GM23338 (cell line): Measurements from ENCODE around the gene CACUL1. TPM values are rescaled to one million over a fixed set of nuclear protein-coding genes. Genes with fewer than 3 reads are reported as not detected.
"Not testable (repeated sequence)": the region's sequence is repeated elsewhere in the genome, so short reads cannot be mapped to it uniquely, and the experiment has no call there.

Experiments
- ATAC-seq: fragments of 200-7000 bp; cut with Tn5 transposase; 3 replicates; pipeline ENCODE4 v1.9.1; 2020
- DNase-seq: peaks from one replicate; pipeline ENCODE4 v3.0.0-alpha.2; 2015; ENCODE audit warnings: low spot score
- H2AFZ ChIP-seq: fragments of 200-600 bp; sonication (generic); 2 replicates; pipeline ENCODE4 v1.8.0; 2016; ENCODE audit warnings: antibody characterized with exemption, mild to moderate bottlenecking, moderate library complexity
- H3F3A ChIP-seq: fragments of 200-600 bp; sonication (generic); replicated peaks from 2 replicates; pipeline ENCODE4 v1.8.0; 2017; ENCODE audit warnings: antibody characterized with exemption, mixed run types, low read depth
- H3K27ac ChIP-seq: fragments of 200-600 bp; sonication (generic); 2 replicates; pipeline ENCODE4 v1.6.1; 2016; ENCODE audit warnings: low read depth
- H3K27me3 ChIP-seq: fragments of 200-600 bp; sonication (generic); 2 replicates; pipeline ENCODE4 v1.8.0; 2016; ENCODE audit warnings: mild to moderate bottlenecking, mixed run types, moderate library complexity; ENCODE audit not compliant: insufficient read depth
- H3K36me3 ChIP-seq: fragments of 200-600 bp; sonication (generic); 2 replicates; pipeline ENCODE4 v1.8.0; 2016; ENCODE audit warnings: mild to moderate bottlenecking; ENCODE audit not compliant: insufficient read depth
- H3K4me1 ChIP-seq: fragments of 200-600 bp; sonication (generic); 2 replicates; pipeline ENCODE4 v1.8.0; 2016; ENCODE audit warnings: mild to moderate bottlenecking, moderate library complexity; ENCODE audit not compliant: insufficient read depth
- H3K4me2 ChIP-seq: fragments of 200-600 bp; sonication (generic); 2 replicates; pipeline ENCODE4 v1.7.1; 2017; ENCODE audit warnings: mixed run types
- H3K4me3 ChIP-seq: fragments of 200-600 bp; sonication (generic); 2 replicates; pipeline ENCODE4 v1.6.1; 2016; ENCODE audit warnings: mixed run types
- H3K79me2 ChIP-seq: fragments of 200-600 bp; sonication (generic); replicated peaks from 2 replicates; pipeline ENCODE4 v1.8.0; 2017; ENCODE audit warnings: mild to moderate bottlenecking; ENCODE audit not compliant: insufficient read depth
- H3K9me2 ChIP-seq: fragments of 200-600 bp; sonication (generic); 2 replicates; pipeline ENCODE4 v1.8.0; 2017; ENCODE audit not compliant: insufficient read depth
- H4K20me1 ChIP-seq: fragments of 200-600 bp; sonication (generic); replicated peaks from 2 replicates; pipeline ENCODE4 v1.8.0; 2017; ENCODE audit warnings: mild to moderate bottlenecking; ENCODE audit not compliant: insufficient read depth
- H3K27ac Mint-ChIP-seq: 2 replicates; pipeline ENCODE4 v1.8.0; 2020; ENCODE audit warnings: inconsistent platforms, mild to moderate bottlenecking, moderate library complexity, mixed read lengths
- H3K27me3 Mint-ChIP-seq: 3 replicates; pipeline ENCODE4 v1.8.0; 2022; ENCODE audit warnings: low read depth, mild to moderate bottlenecking, moderate library complexity, mixed read lengths, inconsistent platforms; ENCODE audit not compliant: insufficient read depth, poor library complexity
- H3K36me3 Mint-ChIP-seq: 3 replicates; pipeline ENCODE4 v1.8.0; 2021; ENCODE audit warnings: low read depth, mild to moderate bottlenecking, inconsistent platforms, moderate library complexity, mixed read lengths
- H3K4me1 Mint-ChIP-seq: 3 replicates; pipeline ENCODE4 v1.8.0; 2020; ENCODE audit warnings: mild to moderate bottlenecking, inconsistent platforms, mixed read lengths
- H3K4me3 Mint-ChIP-seq: 3 replicates; pipeline ENCODE4 v1.8.0; 2021; ENCODE audit warnings: moderate library complexity, mild to moderate bottlenecking, inconsistent platforms, mixed read lengths
- H3K9me3 Mint-ChIP-seq: 3 replicates; pipeline ENCODE4 v1.8.0; 2020; ENCODE audit warnings: moderate library complexity, mild to moderate bottlenecking, inconsistent platforms, mixed read lengths
- CREB1 ChIP-seq: fragments of 250-450 bp; sonication (Bioruptor Pico); IDR thresholded peaks from 2 replicates; pipeline ENCODE4 v1.5.0; 2020; ENCODE audit warnings: low read depth, mild to moderate bottlenecking, moderate library complexity
- EZH2 ChIP-seq: fragments of 200-600 bp; sonication (generic); IDR thresholded peaks from one replicate; pipeline ENCODE4 v1.8.0; 2017; ENCODE audit warnings: antibody characterized with exemption, mild to moderate bottlenecking, low read depth; ENCODE audit not compliant: unreplicated experiment
- EZH2phosphoT487 ChIP-seq: fragments of 200-600 bp; sonication (generic); IDR thresholded peaks from one replicate; pipeline ENCODE4 v1.8.1; 2018; ENCODE audit warnings: antibody characterized with exemption; ENCODE audit not compliant: unreplicated experiment
- JUNB ChIP-seq: IDR thresholded peaks from one replicate; pipeline ENCODE4 v1.6.1; 2016; ENCODE audit warnings: antibody characterized with exemption; ENCODE audit not compliant: unreplicated experiment
- NANOG ChIP-seq: IDR thresholded peaks from 2 replicates; pipeline ENCODE4 v1.6.1; 2016; ENCODE audit warnings: antibody characterized with exemption, borderline replicate concordance
- POLR2AphosphoS5 ChIP-seq: IDR thresholded peaks from 2 replicates; pipeline ENCODE4 v1.6.1; 2016; ENCODE audit warnings: antibody characterized with exemption, low read depth
- STAT1 ChIP-seq: IDR thresholded peaks from one replicate; pipeline ENCODE4 v1.6.1; 2016; ENCODE audit warnings: antibody characterized with exemption; ENCODE audit not compliant: unreplicated experiment
- ZNF114 ChIP-seq: fragments of 250-450 bp; sonication (Bioruptor Pico); IDR thresholded peaks from 2 replicates; pipeline ENCODE4 v1.5.0; 2020; ENCODE audit warnings: mild to moderate bottlenecking, moderate library complexity
- polyA plus RNA-seq: library from polyadenylated mRNA; unstranded; fragments of >200 nt; fragmentation: Nextera tagmentation; extraction: Ambion mirVana; gene quantifications from 2 replicates; pipeline ENCODE4 v1.2.1, GENCODE V29; 2016
- total RNA-seq: library from RNA; depleted of rRNA; stranded (reverse); fragments of >200 nt; shearing (Covaris generic); gene quantifications from 2 replicates; pipeline ENCODE4 v1.2.3, GENCODE V29; 2014
- TF ChIP-seq, protein P1 (sequence below): IDR thresholded peaks from one replicate; pipeline ENCODE4 v1.6.1; 2018; ENCODE audit warnings: antibody characterized with exemption; ENCODE audit not compliant: unreplicated experiment
- TF ChIP-seq, protein P2 (sequence below): IDR thresholded peaks from 2 replicates; pipeline ENCODE4 v1.6.1; 2016; ENCODE audit warnings: antibody characterized with exemption

CACUL1 gene
- total and polyA plus RNA-seq, 2 experiments from 2014 or later = 46.4 to 59.4 TPM

DNA sequence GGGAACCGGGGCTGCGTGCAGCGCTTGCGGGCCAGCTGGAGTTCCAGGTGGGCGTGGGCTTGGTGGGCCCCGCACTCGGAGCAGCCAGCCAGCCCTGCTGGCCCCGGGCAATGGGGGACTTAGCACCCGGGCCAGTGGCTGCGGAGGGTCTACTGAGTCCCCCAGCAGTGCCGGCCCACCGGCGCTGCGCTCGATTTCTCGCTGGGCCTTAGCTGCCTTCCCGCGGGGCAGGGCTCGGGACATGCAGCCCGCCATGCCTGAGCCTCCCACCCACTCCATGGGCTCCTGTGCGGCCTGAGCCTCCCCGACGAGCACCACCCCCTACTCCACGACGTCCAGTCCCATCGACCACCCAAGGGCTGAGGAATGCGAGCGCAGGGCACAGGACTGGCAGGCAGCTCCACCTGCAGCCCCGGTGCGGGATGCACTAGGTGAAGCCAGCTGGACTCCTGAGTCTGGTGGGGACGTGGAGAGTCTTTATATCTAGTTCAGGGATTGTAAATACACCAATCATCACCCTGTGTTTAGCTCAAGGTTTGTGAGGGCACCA is 28.2 kb upstream of the CACUL1 start:
- not testable (repeated sequence) for ATAC-seq, H3K36me3 ChIP-seq, H3K36me3 Mint-ChIP-seq, H3K27me3 ChIP-seq, H3K4me3 ChIP-seq, H3K4me3 Mint-ChIP-seq, H3K27ac Mint-ChIP-seq, H2AFZ ChIP-seq, DNase-seq, H3K4me1 Mint-ChIP-seq, H3K79me2 ChIP-seq, H3K4me1 ChIP-seq, H3K9me3 Mint-ChIP-seq, H3F3A ChIP-seq, H3K27ac ChIP-seq, H3K4me2 ChIP-seq, H3K9me2 ChIP-seq, H4K20me1 ChIP-seq, H3K27me3 Mint-ChIP-seq

DNA sequence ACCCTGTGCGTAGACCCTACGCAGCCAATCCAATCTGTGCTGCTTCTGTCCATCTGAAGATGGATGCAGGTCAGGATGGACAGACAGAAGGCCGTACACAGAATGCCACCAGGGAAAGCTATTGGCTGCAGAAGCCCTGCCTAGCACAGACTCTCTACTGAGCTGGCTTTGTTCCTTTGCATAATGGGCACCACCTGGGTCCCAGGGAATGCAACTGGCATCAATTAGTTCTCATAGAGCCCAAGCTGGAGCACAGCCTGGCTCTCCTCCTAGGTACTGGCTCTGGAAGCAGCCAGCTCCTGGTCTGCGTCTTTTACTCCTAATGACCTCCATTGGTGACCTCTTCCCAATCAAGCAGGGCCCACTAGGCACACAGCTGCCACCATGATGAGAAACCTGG is 26.8 kb upstream of the CACUL1 start:
- Histone ChIP-seq H3K36me3 (no peaks in the 10 kb centered on the region), H3K27me3 (no peaks in the 10 kb centered on the region), H3K79me2 (no peaks in the 10 kb centered on the region), H4K20me1 (no peaks in the 10 kb centered on the region), H3K4me1 (no peaks in the 10 kb centered on the region), H3K27ac (no peak overlapping the region), H3K4me2 (no peak overlapping the region), H3F3A (no peaks in the 10 kb centered on the region), H2AFZ (no peak overlapping the region), H3K9me2 (no peaks in the 10 kb centered on the region), H3K4me3 (no peak overlapping the region)
- peaks cover 16% of the 10 kb centered on the region for H3K9me3 Mint-ChIP-seq
- H3K27me3 Mint-ChIP-seq = no peaks in the 10 kb centered on the region
- H3K4me1 Mint-ChIP-seq = no peaks in the 10 kb centered on the region
- TF ChIP-seq, protein P1, sequence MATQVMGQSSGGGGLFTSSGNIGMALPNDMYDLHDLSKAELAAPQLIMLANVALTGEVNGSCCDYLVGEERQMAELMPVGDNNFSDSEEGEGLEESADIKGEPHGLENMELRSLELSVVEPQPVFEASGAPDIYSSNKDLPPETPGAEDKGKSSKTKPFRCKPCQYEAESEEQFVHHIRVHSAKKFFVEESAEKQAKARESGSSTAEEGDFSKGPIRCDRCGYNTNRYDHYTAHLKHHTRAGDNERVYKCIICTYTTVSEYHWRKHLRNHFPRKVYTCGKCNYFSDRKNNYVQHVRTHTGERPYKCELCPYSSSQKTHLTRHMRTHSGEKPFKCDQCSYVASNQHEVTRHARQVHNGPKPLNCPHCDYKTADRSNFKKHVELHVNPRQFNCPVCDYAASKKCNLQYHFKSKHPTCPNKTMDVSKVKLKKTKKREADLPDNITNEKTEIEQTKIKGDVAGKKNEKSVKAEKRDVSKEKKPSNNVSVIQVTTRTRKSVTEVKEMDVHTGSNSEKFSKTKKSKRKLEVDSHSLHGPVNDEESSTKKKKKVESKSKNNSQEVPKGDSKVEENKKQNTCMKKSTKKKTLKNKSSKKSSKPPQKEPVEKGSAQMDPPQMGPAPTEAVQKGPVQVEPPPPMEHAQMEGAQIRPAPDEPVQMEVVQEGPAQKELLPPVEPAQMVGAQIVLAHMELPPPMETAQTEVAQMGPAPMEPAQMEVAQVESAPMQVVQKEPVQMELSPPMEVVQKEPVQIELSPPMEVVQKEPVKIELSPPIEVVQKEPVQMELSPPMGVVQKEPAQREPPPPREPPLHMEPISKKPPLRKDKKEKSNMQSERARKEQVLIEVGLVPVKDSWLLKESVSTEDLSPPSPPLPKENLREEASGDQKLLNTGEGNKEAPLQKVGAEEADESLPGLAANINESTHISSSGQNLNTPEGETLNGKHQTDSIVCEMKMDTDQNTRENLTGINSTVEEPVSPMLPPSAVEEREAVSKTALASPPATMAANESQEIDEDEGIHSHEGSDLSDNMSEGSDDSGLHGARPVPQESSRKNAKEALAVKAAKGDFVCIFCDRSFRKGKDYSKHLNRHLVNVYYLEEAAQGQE = no peak
- TF ChIP-seq, protein P2, sequence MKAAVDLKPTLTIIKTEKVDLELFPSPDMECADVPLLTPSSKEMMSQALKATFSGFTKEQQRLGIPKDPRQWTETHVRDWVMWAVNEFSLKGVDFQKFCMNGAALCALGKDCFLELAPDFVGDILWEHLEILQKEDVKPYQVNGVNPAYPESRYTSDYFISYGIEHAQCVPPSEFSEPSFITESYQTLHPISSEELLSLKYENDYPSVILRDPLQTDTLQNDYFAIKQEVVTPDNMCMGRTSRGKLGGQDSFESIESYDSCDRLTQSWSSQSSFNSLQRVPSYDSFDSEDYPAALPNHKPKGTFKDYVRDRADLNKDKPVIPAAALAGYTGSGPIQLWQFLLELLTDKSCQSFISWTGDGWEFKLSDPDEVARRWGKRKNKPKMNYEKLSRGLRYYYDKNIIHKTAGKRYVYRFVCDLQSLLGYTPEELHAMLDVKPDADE = no peak
- TF ChIP-seq EZH2 (no peak), EZH2phosphoT487 (no peak), NANOG (no peak)
- H3K27ac Mint-ChIP-seq = no peak overlapping the region
- no peak overlapping the region for H3K4me3 Mint-ChIP-seq
- ATAC-seq (no peak), DNase-seq (no peak)
- H3K36me3 Mint-ChIP-seq = peaks cover 4% of the 10 kb centered on the region; the same call in 2 of the 3 replicates

DNA sequence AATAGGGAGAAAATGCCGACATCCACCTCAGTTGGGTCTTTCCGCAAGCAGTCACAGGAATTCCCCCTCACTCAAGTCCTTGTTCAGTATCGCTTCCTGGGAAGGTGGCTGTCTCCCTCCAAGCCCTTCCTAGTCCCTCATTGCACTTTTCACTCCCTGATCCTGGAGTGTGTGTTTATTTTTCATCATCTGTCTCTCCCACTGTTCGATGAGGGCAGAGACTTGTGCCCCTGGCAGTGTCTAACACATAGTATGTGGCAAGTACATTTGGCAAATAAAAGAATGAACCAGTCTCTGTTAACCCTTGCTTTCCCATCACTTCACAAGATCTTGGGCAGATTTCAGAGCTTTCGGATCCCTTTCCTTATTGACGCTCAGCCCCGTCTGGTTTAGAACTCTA is 24.0 kb upstream of the CACUL1 start:
- no peaks in the 10 kb centered on the region for H3F3A ChIP-seq
- no peaks in the 10 kb centered on the region for H3K4me1 ChIP-seq
- DNase-seq (no peak), ATAC-seq (no peak)
- peaks cover 10% of the 10 kb centered on the region; the same call in 2 of the 3 replicates for H3K36me3 Mint-ChIP-seq
- H3K4me2 ChIP-seq = no peak overlapping the region
- no peaks in the 10 kb centered on the region for H4K20me1 ChIP-seq
- peaks cover 23% of the 10 kb centered on the region for H3K9me3 Mint-ChIP-seq
- peaks cover 4% of the 10 kb centered on the region; the same call in 1 of the 2 replicates for H3K36me3 ChIP-seq
- no peaks in the 10 kb centered on the region for H3K9me2 ChIP-seq
- H2AFZ ChIP-seq = no peak overlapping the region
- H3K27ac ChIP-seq = no peak overlapping the region
- no peaks in the 10 kb centered on the region for H3K4me1 Mint-ChIP-seq
- no peaks in the 10 kb centered on the region for H3K27me3 Mint-ChIP-seq
- TF ChIP-seq EZH2phosphoT487 = no peak
- no peak for TF ChIP-seq STAT1
- TF ChIP-seq, protein P2 = no peak
- no peak for TF ChIP-seq JUNB
- no peak for TF ChIP-seq ZNF114
- TF ChIP-seq EZH2 = no peak
- TF ChIP-seq CREB1 (CRISPR knock-in tag) = no peak
- no peak for TF ChIP-seq POLR2AphosphoS5
- no peak overlapping the region for H3K4me3 Mint-ChIP-seq
- H3K27me3 ChIP-seq = no peaks in the 10 kb centered on the region
- no peaks in the 10 kb centered on the region for H3K79me2 ChIP-seq
- H3K27ac Mint-ChIP-seq = no peak overlapping the region
- no peak overlapping the region for H3K4me3 ChIP-seq
